Measurements from ENCODE around the gene LRWD1.
A peak's percentile ranks its signal among the peaks of the same experiment; 100 is the strongest.

Gene LRWD1

DNA sequence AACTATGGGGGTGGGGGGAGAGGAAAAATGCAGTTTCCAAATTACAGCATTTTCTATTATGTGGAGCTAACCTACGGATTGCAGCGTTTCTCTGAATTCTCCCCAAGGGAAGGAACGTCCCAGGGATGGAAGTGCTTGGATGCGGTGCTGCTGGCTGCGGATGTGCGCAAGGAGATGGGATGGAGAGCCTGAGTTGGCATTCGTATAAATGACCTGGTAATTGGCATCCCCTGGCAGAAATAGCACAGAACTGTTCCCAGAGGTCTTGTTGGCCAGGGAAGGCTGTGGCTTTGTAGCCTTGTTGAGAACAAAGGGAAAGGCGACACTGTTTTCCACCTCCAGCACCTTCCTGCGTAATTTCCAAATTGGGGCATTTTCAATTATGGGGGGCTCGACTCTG lies 28.7 kb upstream of the LRWD1 start:
- TF ChIP-seq POLR2AphosphoS5 (IDR thresholded peaks at IDR 0.05; ENCODE audit: low read depth, low read length) = no peak

DNA sequence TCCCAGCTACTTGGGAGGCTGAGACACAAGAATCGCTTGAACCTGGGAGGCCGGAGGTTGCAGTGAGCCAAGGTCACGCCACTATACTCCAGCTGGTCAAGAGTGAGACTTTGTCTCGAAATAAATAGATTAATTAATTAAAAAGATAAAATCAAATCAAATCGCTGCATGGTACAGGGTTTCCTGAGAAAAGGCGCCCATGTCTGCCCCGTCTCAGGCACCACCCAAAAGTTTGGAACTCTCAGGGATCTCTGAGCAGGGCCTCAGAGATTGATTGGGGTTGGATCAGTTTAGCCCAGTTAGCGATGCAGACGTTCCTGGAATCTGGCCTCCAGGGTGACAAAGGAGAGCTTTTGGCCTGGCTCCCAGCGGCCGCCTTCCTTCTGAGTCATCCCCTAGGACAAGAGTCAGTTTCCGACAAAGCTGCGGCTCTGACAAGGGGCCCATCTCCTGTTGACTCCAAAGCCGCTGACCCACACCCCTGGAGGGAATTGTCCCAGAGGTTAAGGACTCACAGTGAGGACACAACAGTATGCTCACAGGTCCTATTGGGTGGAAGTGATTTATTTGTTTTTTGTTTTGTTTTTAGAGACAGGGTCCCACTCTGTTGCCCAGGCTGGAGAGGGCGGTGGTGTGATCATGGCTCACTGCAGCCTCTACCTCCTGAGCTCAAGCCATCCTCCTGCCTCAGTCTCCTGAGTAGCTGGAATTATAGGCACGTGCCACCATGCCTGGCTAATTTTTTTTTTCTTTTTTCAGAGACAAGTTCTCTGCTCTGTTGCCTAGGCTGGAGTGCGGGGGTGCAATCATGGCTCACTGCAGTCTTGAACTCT lies 24.6 kb upstream of the LRWD1 start:
- TF ChIP-seq FOXP2 (optimal IDR thresholded peaks at IDR 0.05; ENCODE audit: borderline replicate concordance, extremely low read depth, extremely low read length, insufficient read depth) (peak; percentile 70), SIN3A (IDR thresholded peaks at IDR 0.05; ENCODE audit: borderline replicate concordance, insufficient read depth, low read length) (no peak)

DNA sequence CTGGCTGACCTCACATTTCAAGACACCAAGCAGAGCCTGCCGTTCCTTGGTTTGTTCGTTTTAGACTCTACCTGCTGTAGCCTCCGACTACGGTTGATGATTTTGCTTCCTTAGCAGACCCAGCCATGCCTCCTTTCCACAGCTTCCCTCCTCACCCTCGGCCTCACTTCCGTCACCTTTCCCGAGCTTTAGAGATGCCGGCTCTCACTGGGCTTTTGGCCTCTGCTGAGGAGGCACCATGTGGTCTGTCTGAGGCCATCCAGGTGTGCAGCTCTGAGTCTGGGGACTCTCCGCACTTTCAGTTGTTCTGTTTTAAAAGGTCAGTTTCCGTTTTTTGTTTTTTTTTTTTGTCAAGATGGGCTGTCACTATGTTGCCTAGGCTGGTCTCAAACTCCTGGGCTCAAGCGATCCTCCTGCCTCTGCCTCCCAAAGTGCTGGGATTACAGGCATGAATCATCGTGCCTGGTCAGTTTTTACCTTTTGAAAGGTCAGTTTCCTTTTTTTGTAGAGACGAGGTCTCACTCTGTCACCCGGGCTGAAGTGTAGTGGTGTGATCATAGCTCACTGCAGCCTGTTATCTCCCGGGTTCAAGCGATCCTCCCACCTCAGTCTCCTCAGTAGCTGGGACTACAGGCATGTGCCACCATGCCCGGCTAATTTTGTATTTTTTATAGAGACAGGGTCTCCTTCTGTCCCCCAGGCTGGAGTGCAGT lies 19.7 kb upstream of the LRWD1 start:
- TF ChIP-seq FOXP2 (optimal IDR thresholded peaks at IDR 0.05; ENCODE audit: borderline replicate concordance, extremely low read depth, extremely low read length, insufficient read depth) (no peak), SIN3A (IDR thresholded peaks at IDR 0.05; ENCODE audit: borderline replicate concordance, insufficient read depth, low read length) (no peak)

DNA sequence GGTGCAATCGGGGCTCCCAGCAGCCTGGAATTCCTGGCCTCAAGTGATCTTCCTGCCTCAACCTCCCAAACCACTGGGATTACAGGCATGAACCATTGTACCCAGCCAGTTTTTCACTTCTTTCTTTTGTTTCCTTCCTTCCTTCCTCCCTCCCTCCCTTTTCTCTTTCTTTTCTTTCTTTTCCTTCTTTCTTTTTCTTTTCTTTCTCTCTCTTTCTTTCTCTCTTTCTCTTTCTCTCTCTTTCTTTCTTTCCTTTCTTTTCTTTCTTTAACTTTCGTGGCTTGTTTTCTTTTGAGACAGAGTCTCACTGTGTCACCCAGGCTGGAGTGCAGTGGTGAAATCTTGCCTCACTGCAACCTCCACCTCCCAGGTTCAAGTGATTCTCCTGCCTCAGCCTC lies 19.1 kb upstream of the LRWD1 start:
- TF ChIP-seq POLR2AphosphoS5 (IDR thresholded peaks at IDR 0.05; ENCODE audit: low read depth, low read length) (no peak), FOXP2 (optimal IDR thresholded peaks at IDR 0.05; ENCODE audit: borderline replicate concordance, extremely low read depth, extremely low read length, insufficient read depth) (no peak), TAF1 (IDR thresholded peaks at IDR 0.05; ENCODE audit: borderline replicate concordance, insufficient read depth, low read length) (no peak)
- TF ChIP-seq, protein P1, sequence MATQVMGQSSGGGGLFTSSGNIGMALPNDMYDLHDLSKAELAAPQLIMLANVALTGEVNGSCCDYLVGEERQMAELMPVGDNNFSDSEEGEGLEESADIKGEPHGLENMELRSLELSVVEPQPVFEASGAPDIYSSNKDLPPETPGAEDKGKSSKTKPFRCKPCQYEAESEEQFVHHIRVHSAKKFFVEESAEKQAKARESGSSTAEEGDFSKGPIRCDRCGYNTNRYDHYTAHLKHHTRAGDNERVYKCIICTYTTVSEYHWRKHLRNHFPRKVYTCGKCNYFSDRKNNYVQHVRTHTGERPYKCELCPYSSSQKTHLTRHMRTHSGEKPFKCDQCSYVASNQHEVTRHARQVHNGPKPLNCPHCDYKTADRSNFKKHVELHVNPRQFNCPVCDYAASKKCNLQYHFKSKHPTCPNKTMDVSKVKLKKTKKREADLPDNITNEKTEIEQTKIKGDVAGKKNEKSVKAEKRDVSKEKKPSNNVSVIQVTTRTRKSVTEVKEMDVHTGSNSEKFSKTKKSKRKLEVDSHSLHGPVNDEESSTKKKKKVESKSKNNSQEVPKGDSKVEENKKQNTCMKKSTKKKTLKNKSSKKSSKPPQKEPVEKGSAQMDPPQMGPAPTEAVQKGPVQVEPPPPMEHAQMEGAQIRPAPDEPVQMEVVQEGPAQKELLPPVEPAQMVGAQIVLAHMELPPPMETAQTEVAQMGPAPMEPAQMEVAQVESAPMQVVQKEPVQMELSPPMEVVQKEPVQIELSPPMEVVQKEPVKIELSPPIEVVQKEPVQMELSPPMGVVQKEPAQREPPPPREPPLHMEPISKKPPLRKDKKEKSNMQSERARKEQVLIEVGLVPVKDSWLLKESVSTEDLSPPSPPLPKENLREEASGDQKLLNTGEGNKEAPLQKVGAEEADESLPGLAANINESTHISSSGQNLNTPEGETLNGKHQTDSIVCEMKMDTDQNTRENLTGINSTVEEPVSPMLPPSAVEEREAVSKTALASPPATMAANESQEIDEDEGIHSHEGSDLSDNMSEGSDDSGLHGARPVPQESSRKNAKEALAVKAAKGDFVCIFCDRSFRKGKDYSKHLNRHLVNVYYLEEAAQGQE (IDR thresholded peaks at IDR 0.05; ENCODE audit: insufficient read depth in 1 of 2, low read depth in 2 of 2, low read length in 2 of 2) = no peak

DNA sequence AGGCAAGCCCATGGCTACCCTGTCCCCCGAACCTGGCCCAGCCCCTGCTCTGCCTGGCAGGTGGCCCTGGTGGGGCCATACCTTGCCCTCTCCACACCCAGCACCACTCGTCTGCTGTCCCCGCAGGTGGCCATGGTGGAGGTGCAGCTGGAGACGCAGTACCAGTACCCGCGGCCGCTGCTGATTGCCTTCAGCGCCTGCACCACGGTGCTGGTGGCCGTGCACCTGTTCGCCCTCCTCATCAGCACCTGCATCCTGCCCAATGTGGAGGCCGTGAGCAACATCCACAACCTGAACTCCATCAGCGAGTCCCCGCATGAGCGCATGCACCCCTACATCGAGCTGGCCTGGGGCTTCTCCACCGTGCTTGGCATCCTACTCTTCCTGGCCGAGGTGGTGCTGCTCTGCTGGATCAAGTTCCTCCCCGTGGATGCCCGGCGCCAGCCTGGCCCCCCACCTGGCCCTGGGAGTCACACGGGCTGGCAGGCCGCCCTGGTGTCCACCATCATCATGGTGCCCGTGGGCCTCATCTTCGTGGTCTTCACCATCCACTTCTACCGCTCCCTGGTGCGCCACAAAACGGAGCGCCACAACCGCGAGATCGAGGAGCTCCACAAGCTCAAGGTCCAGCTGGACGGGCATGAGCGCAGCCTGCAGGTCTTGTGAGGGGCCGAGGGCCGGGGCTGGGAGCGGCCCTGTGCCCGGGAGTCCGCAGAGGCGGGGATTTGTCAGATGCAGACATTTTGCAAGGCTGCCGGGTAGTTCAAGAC lies 18.2 kb upstream of the LRWD1 start:
- TF ChIP-seq TAF1 (IDR thresholded peaks at IDR 0.05; ENCODE audit: borderline replicate concordance, insufficient read depth, low read length) (no peak), POLR2AphosphoS5 (IDR thresholded peaks at IDR 0.05; ENCODE audit: low read depth, low read length) (no peak)

DNA sequence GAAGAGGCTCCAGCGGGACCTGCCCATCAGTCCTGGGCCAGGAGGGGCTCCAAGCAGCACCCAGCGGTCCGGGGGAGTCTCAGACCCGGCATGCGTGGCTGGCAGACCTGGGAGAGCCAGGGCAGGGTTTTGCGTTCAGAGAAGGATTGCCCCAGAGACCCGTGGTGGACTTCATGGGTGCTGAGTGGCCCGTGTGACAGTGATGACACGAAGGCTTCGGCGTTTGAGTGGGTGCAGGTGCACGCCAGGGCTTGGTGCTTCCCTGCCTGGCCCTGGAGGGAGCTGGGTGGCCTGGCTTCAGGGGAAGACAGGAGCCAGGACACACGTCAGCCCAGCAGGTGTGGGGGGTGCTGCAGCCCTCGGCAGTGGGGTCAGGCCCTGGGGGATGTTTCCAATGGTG lies 17.5 kb upstream of the LRWD1 start:
- TF ChIP-seq TAF1 (IDR thresholded peaks at IDR 0.05; ENCODE audit: borderline replicate concordance, insufficient read depth, low read length) = no peak
- no peak for TF ChIP-seq SIN3A (IDR thresholded peaks at IDR 0.05; ENCODE audit: borderline replicate concordance, insufficient read depth, low read length)
- TF ChIP-seq, protein P1 (IDR thresholded peaks at IDR 0.05; ENCODE audit: insufficient read depth in 1 of 2, low read depth in 2 of 2, low read length in 2 of 2) = no peak
- no peak for TF ChIP-seq FOXP2 (optimal IDR thresholded peaks at IDR 0.05; ENCODE audit: borderline replicate concordance, extremely low read depth, extremely low read length, insufficient read depth)
- no peak for TF ChIP-seq POLR2AphosphoS5 (IDR thresholded peaks at IDR 0.05; ENCODE audit: low read depth, low read length)

DNA sequence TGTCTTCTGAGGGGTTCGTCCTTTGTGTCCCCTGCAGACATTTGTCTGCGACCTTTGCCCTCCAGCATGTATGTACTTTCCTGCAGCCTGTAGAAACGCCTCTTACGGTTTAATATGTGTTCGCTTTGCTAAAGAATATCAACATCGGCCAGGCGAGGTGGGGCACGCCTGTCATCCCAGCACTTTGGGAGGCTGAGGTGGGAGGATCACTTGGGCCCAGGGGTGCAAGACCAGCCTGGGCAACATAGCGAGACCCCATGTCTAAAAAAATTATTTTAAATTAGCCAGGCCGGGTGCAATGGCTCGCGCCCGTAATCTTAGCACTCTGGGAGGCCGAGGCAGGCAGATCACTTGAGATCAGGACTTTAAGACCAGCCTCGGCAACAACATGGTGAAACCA lies 15.6 kb upstream of the LRWD1 start:
- TF ChIP-seq TAF1 (IDR thresholded peaks at IDR 0.05; ENCODE audit: borderline replicate concordance, insufficient read depth, low read length) (no peak), SIN3A (IDR thresholded peaks at IDR 0.05; ENCODE audit: borderline replicate concordance, insufficient read depth, low read length) (no peak), POLR2AphosphoS5 (IDR thresholded peaks at IDR 0.05; ENCODE audit: low read depth, low read length) (no peak), FOXP2 (optimal IDR thresholded peaks at IDR 0.05; ENCODE audit: borderline replicate concordance, extremely low read depth, extremely low read length, insufficient read depth) (no peak)
- TF ChIP-seq, protein P1 (IDR thresholded peaks at IDR 0.05; ENCODE audit: insufficient read depth in 1 of 2, low read depth in 2 of 2, low read length in 2 of 2) = no peak
